ENCODE data around the gene LIPI. TPM values are rescaled to one million over a fixed set of nuclear protein-coding genes. Genes with fewer than 3 reads are reported as not detected.
"Not testable (repeated sequence)": the region's sequence is repeated elsewhere in the genome, so short reads cannot be mapped to it uniquely, and the experiment has no call there.

The LIPI gene
- total RNA-seq, 2 donors from 2014 or later, result not detected

DNA sequence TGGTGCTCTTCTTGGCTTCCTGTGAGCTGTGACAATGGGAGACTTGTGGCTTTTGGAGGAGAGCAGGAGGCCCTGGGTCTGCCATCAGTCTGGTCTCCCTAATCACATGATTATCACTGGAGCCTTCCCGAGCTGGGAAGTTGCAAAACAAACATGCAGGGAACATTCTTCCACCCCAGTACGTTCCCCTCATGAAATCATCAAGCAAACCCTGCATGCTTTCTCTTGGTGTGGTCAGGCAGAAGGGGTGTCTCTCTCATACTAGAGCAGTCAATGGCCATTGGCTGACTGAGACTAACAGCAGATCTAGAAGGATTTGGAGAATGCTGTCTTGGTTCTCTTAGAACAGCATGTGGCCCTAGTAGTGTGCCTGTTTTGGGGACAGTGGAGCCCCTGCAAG is 111.2 kb downstream of the LIPI start:
- Mint-ChIP-seq H3K36me3 (ENCODE audit: insufficient read depth in 2 of 2) (peaks cover 4 to 6% of the 10 kb centered on the region in 2 donors), H3K4me1 (ENCODE audit: low read depth) (no peaks in the 10 kb centered on the region), H3K27me3 (ENCODE audit: low read depth) (no peaks in the 10 kb centered on the region), H3K4me3 (no peak overlapping the region), H3K27ac (no peak overlapping the region), H3K9me3 (peaks cover 5 to 6% of the 10 kb centered on the region in 2 donors)
- DNase-seq (no peak), ATAC-seq (replicated peaks in 1 of 2) (no peak)

DNA sequence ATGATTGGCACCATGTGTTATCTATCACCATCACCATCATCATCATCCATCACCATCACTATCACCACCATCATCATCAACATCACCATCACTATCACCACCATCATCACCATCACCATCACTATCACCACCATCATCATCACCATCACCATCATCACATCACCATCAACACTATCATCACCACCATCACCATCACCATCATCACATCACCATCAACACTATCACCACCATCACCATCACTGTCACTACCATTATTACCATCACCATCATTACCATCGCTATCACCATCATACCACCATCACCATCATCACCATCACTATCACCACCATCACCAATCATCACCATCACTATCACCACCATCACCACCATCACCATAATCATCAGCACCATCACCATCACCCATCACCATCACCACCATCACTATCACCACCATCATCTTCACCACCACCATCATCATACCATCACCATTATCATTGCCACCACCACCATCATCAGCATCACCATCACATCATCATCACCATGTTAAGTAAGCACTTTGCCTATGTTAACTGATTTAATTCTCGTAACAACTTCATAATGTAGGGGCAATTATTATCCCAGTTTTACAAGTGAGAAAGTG is 112.8 kb downstream of the LIPI start:
- Mint-ChIP-seq H3K9me3 (peaks cover 5 to 6% of the 10 kb centered on the region in 2 donors), H3K4me1 (ENCODE audit: low read depth) (peaks cover 4% of the 10 kb centered on the region), H3K4me3 (no peak overlapping the region), H3K27me3 (ENCODE audit: low read depth) (no peaks in the 10 kb centered on the region), H3K36me3 (ENCODE audit: insufficient read depth in 2 of 2) (peaks cover 4 to 6% of the 10 kb centered on the region in 2 donors), H3K27ac (no peak overlapping the region)
- no peak for ATAC-seq (replicated peaks in 1 of 2)
- DNase-seq, result no peak

DNA sequence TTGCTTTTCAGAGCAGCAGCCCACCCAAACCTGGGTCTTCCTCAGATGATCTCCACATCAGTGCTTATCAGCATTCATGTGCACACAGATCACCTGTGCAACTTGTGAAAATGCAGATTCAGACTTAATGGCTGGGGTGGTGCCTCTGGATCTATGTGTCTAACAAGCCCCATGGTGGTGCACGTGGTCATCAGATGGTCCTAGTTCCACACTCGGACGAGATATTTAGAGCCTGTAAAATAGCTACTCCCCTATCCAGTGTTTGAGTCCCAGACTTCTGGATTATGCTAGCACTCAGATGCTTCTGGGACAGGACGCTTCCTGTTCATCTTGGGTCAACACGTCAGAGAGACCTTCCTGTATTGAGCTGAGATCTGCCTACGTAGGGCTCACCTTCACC is 114.2 kb downstream of the LIPI start:
- DNase-seq, result no peak
- H3K4me3 Mint-ChIP-seq, result no peak overlapping the region
- H3K27me3 Mint-ChIP-seq (ENCODE audit: low read depth), result no peaks in the 10 kb centered on the region
- peaks cover 9% of the 10 kb centered on the region for H3K4me1 Mint-ChIP-seq (ENCODE audit: low read depth)
- peaks cover 5 to 6% of the 10 kb centered on the region in 2 donors for H3K9me3 Mint-ChIP-seq
- peaks cover 4 to 6% of the 10 kb centered on the region in 2 donors for H3K36me3 Mint-ChIP-seq (ENCODE audit: insufficient read depth in 2 of 2)
- no peak overlapping the region for H3K27ac Mint-ChIP-seq
- ATAC-seq (replicated peaks in 1 of 2), result no peak

DNA sequence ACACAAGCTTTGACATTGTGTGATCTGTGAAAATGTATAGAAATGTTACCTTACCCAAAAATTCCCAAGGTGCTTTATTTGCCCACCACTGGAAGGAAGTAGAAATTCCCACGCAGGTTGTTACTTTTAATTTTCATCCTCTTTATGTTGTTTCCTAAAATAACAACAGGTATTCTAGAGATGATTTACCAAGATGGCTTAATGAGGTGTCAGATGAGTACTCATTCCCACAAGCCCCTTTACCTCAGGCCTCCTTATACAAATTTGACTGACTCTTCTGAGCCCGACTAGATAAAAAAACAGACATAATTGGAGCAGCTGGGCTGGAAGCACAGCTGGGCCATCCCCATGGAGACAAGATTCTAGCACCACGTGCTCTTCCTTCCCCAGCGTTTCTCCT is 114.6 kb downstream of the LIPI start:
- no peak overlapping the region for H3K27ac Mint-ChIP-seq
- peaks cover 12% of the 10 kb centered on the region for H3K4me1 Mint-ChIP-seq (ENCODE audit: low read depth)
- no peak overlapping the region for H3K4me3 Mint-ChIP-seq
- DNase-seq (no peak), ATAC-seq (replicated peaks in 1 of 2) (no peak)
- peaks cover 5 to 6% of the 10 kb centered on the region in 2 donors for H3K9me3 Mint-ChIP-seq
- H3K36me3 Mint-ChIP-seq (ENCODE audit: insufficient read depth in 2 of 2), result peaks cover 4 to 8% of the 10 kb centered on the region in 2 donors
- no peaks in the 10 kb centered on the region for H3K27me3 Mint-ChIP-seq (ENCODE audit: low read depth)

DNA sequence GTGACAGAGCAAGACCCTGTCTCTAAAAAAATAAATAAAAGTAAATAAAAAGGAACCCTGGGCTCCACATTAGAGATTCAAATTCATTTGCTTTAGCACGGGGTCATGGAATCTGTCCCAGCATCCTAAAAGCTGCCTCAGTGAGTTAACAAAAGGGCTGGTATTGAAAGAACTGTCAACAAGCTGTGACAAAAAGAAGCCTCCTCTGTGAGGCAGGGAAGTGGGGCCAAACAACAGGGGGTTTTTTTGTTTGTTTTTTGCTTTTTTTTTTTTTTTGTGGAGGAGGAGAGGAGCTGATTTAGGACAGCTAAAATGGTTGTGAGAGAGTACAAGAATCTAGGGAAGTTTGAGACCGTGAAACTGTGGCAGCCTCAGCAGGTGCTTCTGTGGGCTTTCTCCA is 115.7 kb downstream of the LIPI start:
- ATAC-seq (replicated peaks in 1 of 2) (no peak), DNase-seq (no peak)
- Mint-ChIP-seq H3K9me3 (peaks cover 5 to 6% of the 10 kb centered on the region in 2 donors), H3K27me3 (ENCODE audit: low read depth) (no peaks in the 10 kb centered on the region), H3K27ac (no peak overlapping the region), H3K4me1 (ENCODE audit: low read depth) (peaks cover 13% of the 10 kb centered on the region), H3K4me3 (no peak overlapping the region), H3K36me3 (ENCODE audit: insufficient read depth in 2 of 2) (peaks cover 4 to 11% of the 10 kb centered on the region in 2 donors)

DNA sequence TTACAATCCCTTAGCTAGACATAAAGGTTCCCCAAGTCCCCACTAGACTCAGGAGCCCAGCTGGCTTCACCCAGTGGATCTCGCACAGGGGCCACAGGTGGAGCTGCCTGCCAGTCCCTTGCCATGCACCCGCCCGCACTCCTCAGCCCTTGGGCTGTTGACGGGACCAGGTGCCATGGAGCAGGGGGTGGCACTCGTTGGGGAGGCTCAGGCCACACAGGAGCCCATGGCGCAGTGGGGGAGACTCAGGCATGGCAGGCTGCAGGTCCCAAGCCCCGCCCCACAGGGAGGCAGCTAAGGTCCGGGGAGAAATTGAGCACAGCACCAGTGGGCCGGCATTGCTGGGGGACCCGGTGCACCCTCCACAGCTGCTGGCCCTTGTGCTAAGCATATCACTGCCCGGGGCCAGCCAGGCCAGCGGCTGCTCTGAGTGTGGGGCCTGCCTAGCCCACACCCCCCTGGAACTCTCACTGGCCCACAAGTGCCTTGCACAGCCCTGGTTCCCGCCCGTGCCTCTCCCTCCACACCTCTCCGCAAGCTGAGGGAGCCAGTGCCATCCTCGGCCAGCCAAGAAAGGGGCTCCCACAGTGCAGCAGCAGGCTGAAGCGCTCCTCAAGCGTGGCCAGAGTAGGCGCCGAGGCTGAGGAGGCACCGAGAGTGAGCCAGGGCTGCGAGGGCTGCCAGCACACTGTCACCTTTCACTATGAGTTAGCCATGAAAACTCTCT is 117.8 kb downstream of the LIPI start:
- Mint-ChIP-seq H3K36me3 (ENCODE audit: insufficient read depth in 2 of 2) (peaks cover 3 to 11% of the 10 kb centered on the region in 2 donors), H3K4me3 (no peak overlapping the region), H3K9me3 (peaks cover 3 to 5% of the 10 kb centered on the region in 2 donors), H3K4me1 (ENCODE audit: low read depth) (peaks cover 30% of the 10 kb centered on the region), H3K27me3 (ENCODE audit: low read depth) (no peaks in the 10 kb centered on the region), H3K27ac (no peak overlapping the region)
- ATAC-seq (replicated peaks in 1 of 2) (peak; percentile 45 to 47), DNase-seq (peak in 1 of 2 donors; percentile 27)

DNA sequence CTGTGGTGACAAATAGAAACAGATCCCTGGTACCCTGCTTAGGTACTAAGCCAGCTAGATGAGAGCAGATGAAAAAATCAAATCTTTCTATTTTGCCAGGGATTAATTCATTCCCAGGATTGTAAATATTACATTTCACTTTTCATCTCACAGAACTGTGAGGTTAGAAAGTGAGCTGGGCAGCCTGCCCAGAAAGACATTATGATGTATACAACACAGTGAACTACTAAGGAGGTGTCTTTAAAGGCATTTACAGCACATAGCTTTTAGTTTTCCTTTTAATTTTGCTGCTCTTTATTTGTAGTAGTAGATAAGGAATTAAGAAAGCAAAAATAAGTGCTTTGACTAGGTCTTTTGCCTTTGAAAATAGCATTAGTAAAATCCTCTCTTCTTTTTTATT is 120.6 kb downstream of the LIPI start:
- not testable (repeated sequence) for H3K27me3 Mint-ChIP-seq (ENCODE audit: low read depth); H3K9me3 Mint-ChIP-seq; H3K4me3 Mint-ChIP-seq; H3K27ac Mint-ChIP-seq; DNase-seq; ATAC-seq (replicated peaks in 1 of 2); H3K36me3 Mint-ChIP-seq (ENCODE audit: insufficient read depth in 2 of 2)
- H3K4me1 Mint-ChIP-seq (ENCODE audit: low read depth), result peaks cover 48% of the 10 kb centered on the region

DNA sequence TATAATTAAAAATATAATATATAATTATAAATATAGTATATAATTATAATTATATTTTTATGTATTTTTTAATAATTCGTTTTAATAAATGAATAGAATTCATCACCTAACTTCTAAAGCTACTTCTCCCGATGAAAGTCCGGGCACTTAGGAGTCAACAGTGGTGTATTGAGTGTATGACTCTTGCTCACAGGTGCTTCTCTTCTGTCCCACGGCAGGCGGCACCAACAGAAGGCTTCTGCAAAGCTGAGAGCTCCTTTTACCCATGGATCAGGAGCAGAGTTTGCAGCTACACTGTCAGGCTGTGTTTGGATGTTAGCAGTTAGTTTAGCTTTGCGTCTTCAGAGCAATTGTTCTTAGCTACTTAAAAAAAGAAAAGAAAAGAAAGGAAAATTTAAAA is 122.4 kb downstream of the LIPI start:
- Mint-ChIP-seq H3K4me3 (no peak overlapping the region), H3K4me1 (ENCODE audit: low read depth) (peaks cover 45% of the 10 kb centered on the region), H3K36me3 (ENCODE audit: insufficient read depth in 2 of 2) (peaks cover 0 to 8% of the 10 kb centered on the region in 2 donors), H3K27ac (no peak overlapping the region), H3K9me3 (peaks cover 0 to 2% of the 10 kb centered on the region in 2 donors), H3K27me3 (ENCODE audit: low read depth) (no peaks in the 10 kb centered on the region)
- DNase-seq (no peak), ATAC-seq (replicated peaks in 1 of 2) (peak in 1 of 2 donors; percentile 32)

DNA sequence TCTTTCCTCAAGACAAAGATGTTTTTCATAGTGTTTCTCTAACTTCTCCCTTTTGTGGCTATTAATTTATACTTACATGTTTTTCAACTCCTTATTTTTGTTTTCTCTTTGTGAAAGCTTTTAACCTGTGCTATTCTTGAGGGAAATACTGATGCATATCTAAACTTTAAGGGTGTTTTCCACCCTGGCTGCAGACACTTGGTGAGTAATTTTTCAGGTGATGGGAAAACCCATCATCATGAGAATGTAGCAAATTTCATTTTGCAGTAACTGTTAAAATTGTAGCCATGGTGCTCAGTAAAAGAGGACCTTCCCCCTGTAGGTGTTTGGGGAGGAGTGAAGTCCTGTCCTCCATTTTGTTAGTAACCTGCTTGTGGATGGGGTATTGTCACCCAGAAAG is 124.2 kb downstream of the LIPI start:
- H3K9me3 Mint-ChIP-seq, result peaks cover 0 to 6% of the 10 kb centered on the region in 2 donors
- peaks cover 39% of the 10 kb centered on the region for H3K4me1 Mint-ChIP-seq (ENCODE audit: low read depth)
- H3K27me3 Mint-ChIP-seq (ENCODE audit: low read depth), result no peaks in the 10 kb centered on the region
- peaks cover 0 to 10% of the 10 kb centered on the region in 2 donors for H3K36me3 Mint-ChIP-seq (ENCODE audit: insufficient read depth in 2 of 2)
- H3K4me3 Mint-ChIP-seq, result peak overlapping the region; percentile 12 to 78
- DNase-seq, result peak; percentile 10 to 27
- H3K27ac Mint-ChIP-seq, result peak overlapping the region; percentile 80
- ATAC-seq (replicated peaks in 1 of 2), result peak; percentile 78 to 83

DNA sequence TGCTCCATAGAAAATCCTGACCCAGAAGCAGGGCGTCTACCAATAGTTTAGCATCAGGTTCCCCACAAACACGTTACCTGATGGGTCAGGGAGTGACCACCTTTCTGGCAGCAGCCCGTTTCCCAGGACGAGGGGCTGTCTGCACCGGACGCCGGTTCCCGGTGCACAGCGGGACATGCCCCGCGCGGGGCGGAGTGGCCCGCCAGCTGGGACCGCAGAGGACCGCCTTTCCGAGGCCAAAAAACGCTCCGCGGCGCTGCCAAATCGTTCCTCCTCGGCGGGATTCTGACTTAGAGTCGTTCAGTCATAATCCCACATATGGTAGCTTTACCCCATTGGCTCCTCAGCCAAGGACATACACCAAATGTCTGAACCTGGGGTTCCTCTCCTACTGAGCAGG is 126.1 kb downstream of the LIPI start:
- Mint-ChIP-seq H3K4me1 (ENCODE audit: low read depth) (peaks cover 37% of the 10 kb centered on the region), H3K27ac (no peak overlapping the region), H3K4me3 (no peak overlapping the region), H3K36me3 (ENCODE audit: insufficient read depth in 2 of 2) (peaks cover 0 to 2% of the 10 kb centered on the region in 2 donors), H3K27me3 (ENCODE audit: low read depth) (no peaks in the 10 kb centered on the region), H3K9me3 (peaks cover 0 to 7% of the 10 kb centered on the region in 2 donors)
- no peak for ATAC-seq (replicated peaks in 1 of 2)
- no peak for DNase-seq

DNA sequence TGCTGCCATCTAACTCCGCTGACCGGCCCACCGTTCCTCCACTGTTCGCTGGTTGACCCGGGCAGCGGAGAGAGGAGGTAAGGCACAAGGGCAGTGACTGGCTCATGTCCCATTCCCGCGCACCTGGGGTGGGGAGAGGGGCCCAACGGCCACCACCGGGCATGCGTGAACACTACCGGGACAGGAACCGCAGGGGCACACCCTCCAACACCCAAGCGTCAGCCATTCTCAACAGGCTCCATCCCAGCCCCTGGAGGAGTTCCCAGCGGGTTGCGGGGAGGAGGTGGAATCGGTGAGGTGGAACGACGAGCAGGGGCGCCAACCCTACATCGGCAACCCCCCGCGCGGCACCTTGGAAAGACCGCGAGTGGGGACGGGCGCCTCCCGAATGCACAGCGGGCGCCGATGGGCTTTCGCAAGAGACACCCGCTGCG is 126.7 kb downstream of the LIPI start:
- no peak for ATAC-seq (replicated peaks in 1 of 2)
- H3K4me1 Mint-ChIP-seq (ENCODE audit: low read depth), result peaks cover 31% of the 10 kb centered on the region
- no peak overlapping the region for H3K27ac Mint-ChIP-seq
- peaks cover 0 to 7% of the 10 kb centered on the region in 2 donors for H3K9me3 Mint-ChIP-seq
- H3K27me3 Mint-ChIP-seq (ENCODE audit: low read depth), result no peaks in the 10 kb centered on the region
- DNase-seq, result no peak
- no peak overlapping the region for H3K4me3 Mint-ChIP-seq
- peaks cover 0 to 2% of the 10 kb centered on the region in 2 donors for H3K36me3 Mint-ChIP-seq (ENCODE audit: insufficient read depth in 2 of 2)

DNA sequence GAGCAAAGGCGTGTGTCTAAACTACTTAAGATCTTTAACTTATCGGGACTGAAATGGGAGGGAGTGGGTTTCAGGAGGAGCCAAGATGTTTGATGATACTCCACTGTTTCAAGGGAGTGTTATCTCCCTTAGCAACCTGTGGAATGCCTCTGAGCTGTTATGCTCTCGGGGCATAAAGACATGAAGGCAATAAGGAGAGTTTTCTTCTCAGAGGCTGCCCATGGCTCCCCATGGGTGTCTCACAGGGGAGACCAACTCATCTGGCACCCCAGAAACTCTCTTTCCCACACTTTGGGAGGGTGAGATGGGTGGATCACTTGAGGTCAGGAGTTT is 130.0 kb downstream of the LIPI start:
- Mint-ChIP-seq H3K27me3 (ENCODE audit: low read depth) (no peaks in the 10 kb centered on the region), H3K4me3 (no peak overlapping the region), H3K27ac (no peak overlapping the region), H3K4me1 (ENCODE audit: low read depth) (peaks cover 18% of the 10 kb centered on the region), H3K9me3 (peaks cover 4 to 14% of the 10 kb centered on the region in 2 donors), H3K36me3 (ENCODE audit: insufficient read depth in 2 of 2) (peaks cover 2 to 5% of the 10 kb centered on the region in 2 donors)
- ATAC-seq (replicated peaks in 1 of 2) (no peak), DNase-seq (no peak)

DNA sequence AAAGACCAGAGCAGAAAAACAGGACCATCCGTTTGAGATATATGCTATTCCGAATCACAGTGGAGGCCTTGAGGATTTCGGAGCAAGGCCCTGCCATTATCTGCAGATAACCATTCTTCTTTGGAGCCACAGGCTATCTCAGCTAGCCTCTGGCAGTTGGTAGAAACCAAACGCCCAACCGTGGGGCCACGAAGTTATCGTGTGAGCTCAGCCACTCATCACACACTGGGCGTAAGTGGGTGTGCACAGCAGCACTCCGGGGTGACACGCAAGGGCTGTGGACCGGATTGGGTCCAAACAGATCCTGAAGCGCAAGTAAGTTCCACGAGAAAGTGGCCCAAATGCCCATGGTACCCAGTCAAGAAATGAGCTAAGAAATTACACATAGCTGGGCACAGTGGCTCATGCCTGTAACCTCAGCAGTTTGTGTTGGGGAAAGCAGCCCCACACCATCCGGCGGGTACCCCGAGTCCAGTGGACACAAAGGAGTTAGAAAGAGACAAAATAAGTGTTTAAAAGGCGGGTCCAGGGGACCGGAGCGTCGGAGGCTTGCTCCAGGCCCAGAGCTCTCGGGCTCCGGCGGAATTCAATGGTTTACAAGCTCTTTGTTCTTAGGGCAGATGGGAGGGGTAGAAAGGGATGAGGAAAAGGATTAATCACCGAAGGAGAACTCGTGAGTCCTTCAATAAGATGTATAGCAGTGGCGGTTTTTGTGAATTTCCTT is 130.6 kb downstream of the LIPI start:
- Mint-ChIP-seq H3K27ac (no peak overlapping the region), H3K36me3 (ENCODE audit: insufficient read depth in 2 of 2) (peaks cover 2 to 5% of the 10 kb centered on the region in 2 donors), H3K9me3 (peaks cover 4 to 14% of the 10 kb centered on the region in 2 donors), H3K27me3 (ENCODE audit: low read depth) (no peaks in the 10 kb centered on the region), H3K4me1 (ENCODE audit: low read depth) (peaks cover 18% of the 10 kb centered on the region), H3K4me3 (no peak overlapping the region)
- no peak for DNase-seq
- no peak for ATAC-seq (replicated peaks in 1 of 2)
